NCI-H1436 (cell line): ENCODE measurements around the gene OBSCN.

ENCODE experiments used
- DNase-seq: peaks from one replicate; lab custom pipeline; 2025; lab: John Stamatoyannopoulos, UW

The OBSCN gene

GRCh38 chr1:228339766-228340685, 132.2 kb downstream of the OBSCN start:
- DNase-seq = no peak

- no peak for DNase-seq
Measured at GRCh38 chr1:228340686-228341449, 133.0 kb downstream of the OBSCN start.

GRCh38 chr1:228341450-228341813, 133.6 kb downstream of the OBSCN start:
- DNase-seq = no peak

GRCh38 chr1:228341814-228342626, 134.2 kb downstream of the OBSCN start:
- no peak for DNase-seq

GRCh38 chr1:228342627-228343190, 134.9 kb downstream of the OBSCN start:
- DNase-seq = no peak

- no peak for DNase-seq
Measured at GRCh38 chr1:228343191-228343661, 135.4 kb downstream of the OBSCN start.

- DNase-seq = no peak
Measured at GRCh38 chr1:228344631-228345072, 136.8 kb downstream of the OBSCN start.

GRCh38 chr1:228345201-228345930, 137.5 kb downstream of the OBSCN start:
- no peak for DNase-seq

- DNase-seq = no peak
Measured at GRCh38 chr1:228346731-228347130, 138.9 kb downstream of the OBSCN start.

GRCh38 chr1:228347181-228347580, 139.3 kb downstream of the OBSCN start:
- DNase-seq = no peak

- DNase-seq = no peak
Measured at GRCh38 chr1:228348708-228349467, 141.0 kb downstream of the OBSCN start.

- no peak for DNase-seq
Measured at GRCh38 chr1:228349701-228350171, 141.9 kb downstream of the OBSCN start.

- DNase-seq = no peak
Measured at GRCh38 chr1:228350179-228350742, 142.4 kb downstream of the OBSCN start.

GRCh38 chr1:228350831-228351781, 143.3 kb downstream of the OBSCN start:
- no peak for DNase-seq

- no peak for DNase-seq
Measured at GRCh38 chr1:228351850-228352249, 144.0 kb downstream of the OBSCN start.

GRCh38 chr1:228352677-228353481, 145.0 kb downstream of the OBSCN start:
- DNase-seq = no peak

GRCh38 chr1:228353601-228354371, 145.9 kb downstream of the OBSCN start:
- DNase-seq = no peak
